ENCODE measurements around the gene NEUROD2. TPM values are rescaled to one million over a fixed set of nuclear protein-coding genes. Genes with fewer than 3 reads are reported as not detected.

Gene NEUROD2
- total and polyA plus RNA-seq, 10 of the 15 experiments (the other 5 are each of a cell fraction or from before 2014, with no cell fraction given), result not detected

DNA sequence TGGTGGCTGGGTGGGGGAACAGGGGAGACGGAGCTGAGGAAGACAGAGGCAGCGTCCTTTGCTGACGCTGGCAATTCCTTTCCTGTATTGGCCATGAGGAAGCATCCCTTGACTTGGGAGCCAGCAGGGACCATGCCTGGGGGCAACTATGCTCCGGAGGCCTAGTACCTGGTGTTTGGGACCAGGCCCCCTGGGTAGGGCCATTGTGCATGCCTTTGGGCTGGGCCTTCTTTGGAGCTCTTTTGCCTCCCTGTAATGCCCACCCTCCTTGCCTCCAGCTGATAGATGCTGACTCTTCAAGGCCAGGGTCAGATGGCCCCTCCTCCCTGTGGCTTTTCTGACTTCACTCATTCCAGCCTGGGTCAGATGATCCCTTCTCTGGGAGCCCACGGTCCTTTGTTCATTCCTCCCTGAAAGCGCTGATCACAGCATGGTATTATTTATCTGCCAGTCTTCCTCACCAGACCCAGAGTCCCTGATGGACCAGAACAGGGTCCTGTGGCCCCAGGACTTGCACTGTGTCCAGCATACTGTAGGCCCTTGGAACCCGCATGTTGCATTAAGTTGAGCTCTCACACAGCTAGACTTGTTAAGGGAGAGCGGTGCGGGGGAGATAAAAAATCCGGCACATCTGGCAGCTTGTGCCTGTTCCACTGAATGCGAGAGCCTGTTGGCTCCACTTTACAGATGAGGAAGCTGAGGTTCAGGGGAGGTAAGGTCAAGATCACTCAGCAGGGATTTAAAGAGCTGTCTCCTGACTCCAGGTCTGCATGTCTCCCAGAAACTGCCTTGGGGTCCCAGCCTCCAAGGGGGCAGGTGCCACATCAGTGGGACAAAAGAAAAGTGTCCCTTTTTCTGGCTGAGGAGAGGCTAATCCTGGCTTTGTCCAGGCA is 32.1 kb upstream of the NEUROD2 start (continued):
- TF ChIP-seq, protein P1, sequence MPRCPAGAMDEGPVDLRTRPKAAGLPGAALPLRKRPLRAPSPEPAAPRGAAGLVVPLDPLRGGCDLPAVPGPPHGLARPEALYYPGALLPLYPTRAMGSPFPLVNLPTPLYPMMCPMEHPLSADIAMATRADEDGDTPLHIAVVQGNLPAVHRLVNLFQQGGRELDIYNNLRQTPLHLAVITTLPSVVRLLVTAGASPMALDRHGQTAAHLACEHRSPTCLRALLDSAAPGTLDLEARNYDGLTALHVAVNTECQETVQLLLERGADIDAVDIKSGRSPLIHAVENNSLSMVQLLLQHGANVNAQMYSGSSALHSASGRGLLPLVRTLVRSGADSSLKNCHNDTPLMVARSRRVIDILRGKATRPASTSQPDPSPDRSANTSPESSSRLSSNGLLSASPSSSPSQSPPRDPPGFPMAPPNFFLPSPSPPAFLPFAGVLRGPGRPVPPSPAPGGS (IDR thresholded peaks at IDR 0.05; ENCODE audit: borderline replicate concordance, insufficient read depth, low read depth, low read length, poor library complexity, severe bottlenecking), result no peak
- TF ChIP-seq, protein P2, sequence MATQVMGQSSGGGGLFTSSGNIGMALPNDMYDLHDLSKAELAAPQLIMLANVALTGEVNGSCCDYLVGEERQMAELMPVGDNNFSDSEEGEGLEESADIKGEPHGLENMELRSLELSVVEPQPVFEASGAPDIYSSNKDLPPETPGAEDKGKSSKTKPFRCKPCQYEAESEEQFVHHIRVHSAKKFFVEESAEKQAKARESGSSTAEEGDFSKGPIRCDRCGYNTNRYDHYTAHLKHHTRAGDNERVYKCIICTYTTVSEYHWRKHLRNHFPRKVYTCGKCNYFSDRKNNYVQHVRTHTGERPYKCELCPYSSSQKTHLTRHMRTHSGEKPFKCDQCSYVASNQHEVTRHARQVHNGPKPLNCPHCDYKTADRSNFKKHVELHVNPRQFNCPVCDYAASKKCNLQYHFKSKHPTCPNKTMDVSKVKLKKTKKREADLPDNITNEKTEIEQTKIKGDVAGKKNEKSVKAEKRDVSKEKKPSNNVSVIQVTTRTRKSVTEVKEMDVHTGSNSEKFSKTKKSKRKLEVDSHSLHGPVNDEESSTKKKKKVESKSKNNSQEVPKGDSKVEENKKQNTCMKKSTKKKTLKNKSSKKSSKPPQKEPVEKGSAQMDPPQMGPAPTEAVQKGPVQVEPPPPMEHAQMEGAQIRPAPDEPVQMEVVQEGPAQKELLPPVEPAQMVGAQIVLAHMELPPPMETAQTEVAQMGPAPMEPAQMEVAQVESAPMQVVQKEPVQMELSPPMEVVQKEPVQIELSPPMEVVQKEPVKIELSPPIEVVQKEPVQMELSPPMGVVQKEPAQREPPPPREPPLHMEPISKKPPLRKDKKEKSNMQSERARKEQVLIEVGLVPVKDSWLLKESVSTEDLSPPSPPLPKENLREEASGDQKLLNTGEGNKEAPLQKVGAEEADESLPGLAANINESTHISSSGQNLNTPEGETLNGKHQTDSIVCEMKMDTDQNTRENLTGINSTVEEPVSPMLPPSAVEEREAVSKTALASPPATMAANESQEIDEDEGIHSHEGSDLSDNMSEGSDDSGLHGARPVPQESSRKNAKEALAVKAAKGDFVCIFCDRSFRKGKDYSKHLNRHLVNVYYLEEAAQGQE (IDR thresholded peaks at IDR 0.05; ENCODE audit: low read depth, low read length), result no peak
- TF ChIP-seq HDAC6 (IDR thresholded peaks at IDR 0.05; ENCODE audit: unreplicated experiment), result no peak
- no peak for TF ChIP-seq RB1 (IDR thresholded peaks at IDR 0.05; ENCODE audit: borderline replicate concordance)
- no peak for TF ChIP-seq NBN (IDR thresholded peaks at IDR 0.05)
- TF ChIP-seq YBX1 (IDR thresholded peaks at IDR 0.05), result no peak
- TF ChIP-seq CREB1 (IDR thresholded peaks at IDR 0.05; ENCODE audit: low read depth), result no peak
- TF ChIP-seq, protein P3, sequence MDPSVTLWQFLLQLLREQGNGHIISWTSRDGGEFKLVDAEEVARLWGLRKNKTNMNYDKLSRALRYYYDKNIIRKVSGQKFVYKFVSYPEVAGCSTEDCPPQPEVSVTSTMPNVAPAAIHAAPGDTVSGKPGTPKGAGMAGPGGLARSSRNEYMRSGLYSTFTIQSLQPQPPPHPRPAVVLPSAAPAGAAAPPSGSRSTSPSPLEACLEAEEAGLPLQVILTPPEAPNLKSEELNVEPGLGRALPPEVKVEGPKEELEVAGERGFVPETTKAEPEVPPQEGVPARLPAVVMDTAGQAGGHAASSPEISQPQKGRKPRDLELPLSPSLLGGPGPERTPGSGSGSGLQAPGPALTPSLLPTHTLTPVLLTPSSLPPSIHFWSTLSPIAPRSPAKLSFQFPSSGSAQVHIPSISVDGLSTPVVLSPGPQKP (IDR thresholded peaks at IDR 0.05; ENCODE audit: low read depth, low read length), result no peak
- TF ChIP-seq, protein P4, sequence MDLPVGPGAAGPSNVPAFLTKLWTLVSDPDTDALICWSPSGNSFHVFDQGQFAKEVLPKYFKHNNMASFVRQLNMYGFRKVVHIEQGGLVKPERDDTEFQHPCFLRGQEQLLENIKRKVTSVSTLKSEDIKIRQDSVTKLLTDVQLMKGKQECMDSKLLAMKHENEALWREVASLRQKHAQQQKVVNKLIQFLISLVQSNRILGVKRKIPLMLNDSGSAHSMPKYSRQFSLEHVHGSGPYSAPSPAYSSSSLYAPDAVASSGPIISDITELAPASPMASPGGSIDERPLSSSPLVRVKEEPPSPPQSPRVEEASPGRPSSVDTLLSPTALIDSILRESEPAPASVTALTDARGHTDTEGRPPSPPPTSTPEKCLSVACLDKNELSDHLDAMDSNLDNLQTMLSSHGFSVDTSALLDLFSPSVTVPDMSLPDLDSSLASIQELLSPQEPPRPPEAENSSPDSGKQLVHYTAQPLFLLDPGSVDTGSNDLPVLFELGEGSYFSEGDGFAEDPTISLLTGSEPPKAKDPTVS (IDR thresholded peaks at IDR 0.05; ENCODE audit: low read depth, low read length), result no peak

Measured in GM12878 (cell line).